GM13977 (cell line): ENCODE results near the gene FOXO6.
"Not testable (repeated sequence)": the region's sequence is repeated elsewhere in the genome, so short reads cannot be mapped to it uniquely, and the experiment has no call there.

Experiments
- DNase-seq: peaks from one replicate; pipeline ENCODE4 v3.0.0; 2012; ENCODE audit warnings: low spot score
- CTCF ChIP-seq: IDR thresholded peaks from 2 replicates; pipeline ENCODE4 v1.5.1; 2012; ENCODE audit warnings: mild to moderate bottlenecking, control low read depth; ENCODE audit not compliant: insufficient read depth; ENCODE audit errors: extremely low read depth, missing control alignments
- in situ Hi-C: fragments of 300-500 bp; cut with MboI; formaldehyde crosslinking; loops from one replicate; pipeline ENCODE4 v1.12.0; 2022; ENCODE audit warnings: low sequenced_read_pairs, low pct_unique_long_range_greater_than_20kb, mixed read lengths, inconsistent platforms; ENCODE audit not compliant: unreplicated experiment

FOXO6 gene

GRCh38 chr1:41329662-41330587, 31.3 kb upstream of the FOXO6 start:
- no peak for TF ChIP-seq CTCF
- in situ Hi-C loops = no loop called here
- DNase-seq = no peak

GRCh38 chr1:41330588-41331545, 30.4 kb upstream of the FOXO6 start:
- no peak for DNase-seq

GRCh38 chr1:41331546-41331917, 29.7 kb upstream of the FOXO6 start:
- no peak for DNase-seq
- no peak for TF ChIP-seq CTCF
- in situ Hi-C loops = no loop called here

More at GRCh38 chr1:41330588-41331545, 30.4 kb upstream of the FOXO6 start:
- no peak for TF ChIP-seq CTCF
- in situ Hi-C loops = no loop called here

- DNase-seq, in situ Hi-C loops: not testable (repeated sequence)
Measured at GRCh38 chr1:41332161-41332560, 29.1 kb upstream of the FOXO6 start.

GRCh38 chr1:41333146-41333784, 28.0 kb upstream of the FOXO6 start:
- in situ Hi-C loops = no loop called here
- TF ChIP-seq CTCF = no peak
- DNase-seq = no peak

GRCh38 chr1:41338820-41339219, 22.4 kb upstream of the FOXO6 start:
- in situ Hi-C loops = no loop called here
- DNase-seq = no peak
- TF ChIP-seq CTCF = no peak
